Body of pancreas (tissue), 4 donors: ENCODE results near the gene TAB3. TPM values are rescaled to one million over a fixed set of nuclear protein-coding genes. Genes with fewer than 3 reads are reported as not detected.

Experiments used
- ATAC-seq: fragments of 150-250 bp; one replicate; pipeline ENCODE4 v1.9.1; 2016
- DNase-seq, 4 donors: peaks; one replicate each; pipeline ENCODE4 v3.0.0-alpha.2; 2019
- H3K27ac ChIP-seq, 4 donors: fragments of 200-600 bp; sonication (generic); 1 replicate in 3 of 4; 2 replicates in 1 of 4; pipeline versions ENCODE4 v1.5.1 to v1.6.1; 2016 to 2019; ENCODE audit warnings: mild to moderate bottlenecking in 1 of 4, mixed read lengths in 1 of 4, moderate library complexity in 1 of 4
- H3K27me3 ChIP-seq, 2 donors: fragments of 200-600 bp; sonication (generic); one replicate each; pipeline ENCODE4 v1.6.0; 2016; ENCODE audit warnings: mild to moderate bottlenecking in 1 of 2
- H3K36me3 ChIP-seq, 2 donors: fragments of 200-600 bp; sonication (generic); replicated peaks in 1 of 2; 2 replicates each; pipeline ENCODE4 v1.5.1; 2016; ENCODE audit warnings: low read depth in 2 of 2; ENCODE audit not compliant: insufficient read depth in 1 of 2
- H3K4me1 ChIP-seq: fragments of 200-600 bp; sonication (generic); one replicate; pipeline ENCODE4 v1.6.0; 2016
- H3K4me3 ChIP-seq, 2 donors: fragments of 200-600 bp; sonication (generic); 1 replicate in 1 of 2; 2 replicates in 1 of 2; pipeline ENCODE4 v1.5.1; 2016 to 2019
- H3K9me3 ChIP-seq, 3 donors: fragments of 200-600 bp; sonication (generic); 1 replicate in 2 of 3; 2 replicates in 1 of 3; pipeline ENCODE4 v1.5.1; 2016
- CTCF ChIP-seq, 7 experiments: fragments of 450-650 bp in 4 of 7; fragments of 200-600 bp in 3 of 7; sonication (generic) in 3 of 7; IDR thresholded peaks; one replicate each; pipeline ENCODE4 v1.5.1; 2016 to 2019; ENCODE audit warnings: antibody characterized with exemption in 7 of 7
- POLR2A ChIP-seq, 3 donors: fragments of 450-650 bp; IDR thresholded peaks; one replicate each; pipeline ENCODE4 v1.6.1; 2016; ENCODE audit warnings: antibody characterized with exemption in 3 of 3, mild to moderate bottlenecking in 2 of 3
- WGBS, 2 donors: methylation state at CpG; one replicate each; pipeline ENCODE4 v1.1.5; 2017; 5-methylcytosine and 5-hydroxymethylcytosine counted together
- intact Hi-C: fragments of 100-400 bp; cut with DNase I; formaldehyde crosslinking; loops from one replicate; pipeline ENCODE4 v1.15.1; 2023
- total RNA-seq, 2 donors: library from RNA; depleted of rRNA; stranded (reverse); fragments of >200 nt; gene quantifications; one replicate each; pipeline ENCODE4 v1.1.0, GENCODE V29; 2016

TAB3 gene
- total RNA-seq, 2 donors from 2014 or later: 24.1 to 36.3 TPM

- intact Hi-C loops: no loop called here
- H3K9me3 ChIP-seq: no peaks in the 10 kb centered on the region
- TF ChIP-seq CTCF (IDR thresholded peaks at IDR 0.05): no peak
- no peak for TF ChIP-seq POLR2A (IDR thresholded peaks at IDR 0.05)
- peaks cover 9% of the 10 kb centered on the region for H3K4me1 ChIP-seq
- no peaks in the 10 kb centered on the region for H3K36me3 ChIP-seq
- ATAC-seq (no peak), DNase-seq (no peak)
- 24 to 31% methylated on average over 6 of the region's 6 CpGs for WGBS, 2 donors
- H3K4me3 ChIP-seq: no peak overlapping the region
- no peaks in the 10 kb centered on the region for H3K27me3 ChIP-seq
- no peak overlapping the region for H3K27ac ChIP-seq
These were observed 41.6 kb upstream of the TAB3 start for GRCh38 chrX:30930679-30931078.

GRCh38 chrX:30930143-30930542, 41.1 kb upstream of the TAB3 start:
- H3K4me3 ChIP-seq: no peak overlapping the region
- no peaks in the 10 kb centered on the region for H3K27me3 ChIP-seq
- peaks cover 9% of the 10 kb centered on the region for H3K4me1 ChIP-seq
- WGBS, 2 donors: 58 to 67% methylated on average over 1 of the region's 1 CpG
- H3K9me3 ChIP-seq: no peaks in the 10 kb centered on the region
- TF ChIP-seq CTCF (IDR thresholded peaks at IDR 0.05) (no peak), POLR2A (IDR thresholded peaks at IDR 0.05) (no peak)
- H3K27ac ChIP-seq: no peak overlapping the region
- intact Hi-C loops: no loop called here
- no peak for DNase-seq
- no peak for ATAC-seq
- no peaks in the 10 kb centered on the region for H3K36me3 ChIP-seq

- Histone ChIP-seq H3K9me3 (no peaks in the 10 kb centered on the region), H3K4me1 (no peaks in the 10 kb centered on the region), H3K4me3 (no peak overlapping the region), H3K36me3 (no peaks in the 10 kb centered on the region), H3K27me3 (no peaks in the 10 kb centered on the region), H3K27ac (no peak overlapping the region)
- intact Hi-C loops: no loop called here
- WGBS, 2 donors: 96 to 97% methylated on average over 2 to 3 of the region's 3 CpGs
- TF ChIP-seq CTCF (IDR thresholded peaks at IDR 0.05): no peak
- no peak for TF ChIP-seq POLR2A (IDR thresholded peaks at IDR 0.05)
- no peak for ATAC-seq
- DNase-seq: no peak
These were observed 31.2 kb upstream of the TAB3 start for GRCh38 chrX:30920271-30920670.

- intact Hi-C loops: no loop called here
- H3K36me3 ChIP-seq: no peaks in the 10 kb centered on the region
- no peaks in the 10 kb centered on the region for H3K9me3 ChIP-seq
- no peak overlapping the region for H3K4me3 ChIP-seq
- DNase-seq (no peak), ATAC-seq (no peak)
- WGBS, 2 donors: 84 to 86% methylated on average over 1 of the region's 1 CpG
- no peaks in the 10 kb centered on the region for H3K4me1 ChIP-seq
- H3K27ac ChIP-seq: no peak overlapping the region
- H3K27me3 ChIP-seq: no peaks in the 10 kb centered on the region
- TF ChIP-seq CTCF (IDR thresholded peaks at IDR 0.05) (no peak), POLR2A (IDR thresholded peaks at IDR 0.05) (no peak)
These were observed 29.4 kb upstream of the TAB3 start for GRCh38 chrX:30918480-30918879.

- DNase-seq (no peak), ATAC-seq (no peak)
- H3K4me1 ChIP-seq: no peaks in the 10 kb centered on the region
- 95 to 100% methylated on average over 2 of the region's 2 CpGs for WGBS, 2 donors
- intact Hi-C loops: no loop called here
- no peak overlapping the region for H3K27ac ChIP-seq
- H3K36me3 ChIP-seq: no peaks in the 10 kb centered on the region
- H3K4me3 ChIP-seq: no peak overlapping the region
- TF ChIP-seq POLR2A (IDR thresholded peaks at IDR 0.05) (no peak), CTCF (IDR thresholded peaks at IDR 0.05) (no peak)
- H3K9me3 ChIP-seq: no peaks in the 10 kb centered on the region
- no peaks in the 10 kb centered on the region for H3K27me3 ChIP-seq
These were observed 24.4 kb upstream of the TAB3 start for GRCh38 chrX:30913492-30913891.
